CD14-positive monocyte (primary cell): ENCODE measurements around the gene SMYD3. TPM values are rescaled to one million over a fixed set of nuclear protein-coding genes. Genes with fewer than 3 reads are reported as not detected.
"Not testable (repeated sequence)": the region's sequence is repeated elsewhere in the genome, so short reads cannot be mapped to it uniquely, and the experiment has no call there.

Source experiments
- DNase-seq, 3 donors: peaks; one replicate each; pipeline ENCODE4 v3.0.0-alpha.2; 2011 to 2022
- H2AFZ ChIP-seq: 2 replicates; pipeline ENCODE4 v1.6.0; 2012; ENCODE audit warnings: mild to moderate bottlenecking, low read depth, low read length, inconsistent platforms; ENCODE audit not compliant: insufficient read depth, poor library complexity, severe bottlenecking
- H3K27ac ChIP-seq, 2 donors: 1 replicate in 1 of 2; 2 replicates in 1 of 2; pipeline ENCODE4 v1.5.1; 2012 to 2013; ENCODE audit warnings: low read length in 2 of 2, control low read depth in 1 of 2, inconsistent platforms in 1 of 2, low read depth in 1 of 2, mild to moderate bottlenecking in 1 of 2
- H3K27me3 ChIP-seq, 2 donors: one replicate each; pipeline versions ENCODE4 v1.6.0 to v1.6.1; 2011 to 2013; ENCODE audit warnings: low read length in 2 of 2; ENCODE audit not compliant: control insufficient read depth in 2 of 2, insufficient read depth in 2 of 2
- H3K36me3 ChIP-seq, 2 donors: replicated peaks in 1 of 2; 1 replicate in 1 of 2; 2 replicates in 1 of 2; pipeline versions ENCODE4 v1.5.1 to v1.6.1; 2012 to 2013; ENCODE audit warnings: low read length in 2 of 2, control low read depth in 1 of 2, inconsistent platforms in 1 of 2, mild to moderate bottlenecking in 1 of 2; ENCODE audit not compliant: insufficient read depth in 2 of 2, control insufficient read depth in 1 of 2
- H3K4me1 ChIP-seq, 2 donors: 1 replicate in 1 of 2; 2 replicates in 1 of 2; pipeline versions ENCODE4 v1.5.1 to v1.6.1; 2012 to 2013; ENCODE audit warnings: low read length in 2 of 2, control low read depth in 1 of 2, inconsistent platforms in 1 of 2, mild to moderate bottlenecking in 1 of 2, moderate library complexity in 1 of 2; ENCODE audit not compliant: insufficient read depth in 2 of 2, control insufficient read depth in 1 of 2
- H3K4me2 ChIP-seq: replicated peaks from 2 replicates; pipeline ENCODE3; 2012; ENCODE audit warnings: low read length, moderate library complexity, mild to moderate bottlenecking; ENCODE audit not compliant: poor library complexity, severe bottlenecking; ENCODE audit errors: extremely low read depth
- H3K4me3 ChIP-seq, 3 experiments: fragments of 200-600 bp in 1 of 3; sonication (generic) in 1 of 3; replicated peaks in 1 of 3; 1 replicate in 2 of 3; 2 replicates in 1 of 3; pipeline ENCODE4 v1.5.1; 2011 to 2013; ENCODE audit warnings: low read length in 3 of 3, mild to moderate bottlenecking in 3 of 3, control low read depth in 2 of 3, low read depth in 2 of 3, inconsistent platforms in 1 of 3, moderate library complexity in 1 of 3
- H3K79me2 ChIP-seq: 2 replicates; pipeline ENCODE4 v1.6.0; 2012; ENCODE audit warnings: mild to moderate bottlenecking, control low read depth, inconsistent platforms, low read length, moderate library complexity; ENCODE audit not compliant: insufficient read depth
- H3K9ac ChIP-seq: 2 replicates; pipeline ENCODE4 v1.6.0; 2017; ENCODE audit warnings: low read length, mild to moderate bottlenecking; ENCODE audit not compliant: insufficient read depth, poor library complexity, severe bottlenecking
- H3K9me3 ChIP-seq, 2 donors: replicated peaks in 1 of 2; 1 replicate in 1 of 2; 2 replicates in 1 of 2; pipeline versions ENCODE4 v1.5.1 to v1.6.1; 2012 to 2013; ENCODE audit warnings: low read length in 2 of 2, control low read depth in 1 of 2; ENCODE audit not compliant: control insufficient read depth in 1 of 2, insufficient read depth in 1 of 2
- H4K20me1 ChIP-seq: 2 replicates; pipeline ENCODE4 v1.6.0; 2012; ENCODE audit warnings: mild to moderate bottlenecking, low read length, control low read depth, moderate library complexity; ENCODE audit not compliant: insufficient read depth
- H3K27ac Mint-ChIP-seq, 7 donors: one replicate each; pipeline ENCODE4 v1.8.0; 2020; ENCODE audit warnings: mild to moderate bottlenecking in 7 of 7, mixed read lengths in 7 of 7, moderate library complexity in 6 of 7, inconsistent platforms in 2 of 7
- H3K27me3 Mint-ChIP-seq, 3 donors: one replicate each; pipeline ENCODE4 v1.8.0; 2021 to 2022; ENCODE audit warnings: low read depth in 3 of 3, mild to moderate bottlenecking in 3 of 3, mixed read lengths in 3 of 3, moderate library complexity in 3 of 3, inconsistent platforms in 1 of 3
- H3K36me3 Mint-ChIP-seq, 2 donors: one replicate each; pipeline ENCODE4 v1.8.0; 2020; ENCODE audit warnings: mixed read lengths in 2 of 2, inconsistent platforms in 1 of 2, mild to moderate bottlenecking in 1 of 2
- H3K4me1 Mint-ChIP-seq: one replicate; pipeline ENCODE4 v1.8.0; 2020; ENCODE audit warnings: mild to moderate bottlenecking, mixed read lengths
- H3K4me3 Mint-ChIP-seq, 2 donors: one replicate each; pipeline ENCODE4 v1.8.0; 2020; ENCODE audit warnings: mild to moderate bottlenecking in 2 of 2, mixed read lengths in 2 of 2, moderate library complexity in 1 of 2
- H3K9me3 Mint-ChIP-seq, 7 donors: one replicate each; pipeline ENCODE4 v1.8.0; 2020 to 2022; ENCODE audit warnings: mixed read lengths in 7 of 7, mild to moderate bottlenecking in 6 of 7, moderate library complexity in 6 of 7, inconsistent platforms in 2 of 7
- WGBS: methylation state at CpG from one replicate; pipeline ENCODE4 v1.1.5; 2013; ENCODE audit warnings: missing lambda C conversion rate; ENCODE audit not compliant: insufficient coverage; 5-methylcytosine and 5-hydroxymethylcytosine counted together
- intact Hi-C, 2 donors: fragments of 100-400 bp; cut with micrococcal nuclease; formaldehyde crosslinking; loops; one replicate each; pipeline versions ENCODE4 v1.15.0 to v1.15.1; 2023
- polyA plus RNA-seq, 3 donors: library from polyadenylated mRNA; depleted of rRNA in 1 of 3; unstranded in 2 of 3; stranded (reverse) in 1 of 3; fragments of 300-500 nt in 2 of 3; fragments of >200 nt in 1 of 3; fragmentation: Illumina TruSeq in 2 of 3; gene quantifications; 1 replicate in 2 of 3; 2 replicates in 1 of 3; pipeline ENCODE4 v1.2.3, GENCODE V29; 2012 to 2021
- TF ChIP-seq, protein P1 (sequence below): fragments of 200-600 bp; IDR thresholded peaks from one replicate; pipeline ENCODE4 v1.8.0; 2022; ENCODE audit warnings: antibody characterized with exemption, mild to moderate bottlenecking

Gene SMYD3
- polyA plus RNA-seq, 3 donors: 2.7 to 8.4 (median 4.0) TPM

DNA sequence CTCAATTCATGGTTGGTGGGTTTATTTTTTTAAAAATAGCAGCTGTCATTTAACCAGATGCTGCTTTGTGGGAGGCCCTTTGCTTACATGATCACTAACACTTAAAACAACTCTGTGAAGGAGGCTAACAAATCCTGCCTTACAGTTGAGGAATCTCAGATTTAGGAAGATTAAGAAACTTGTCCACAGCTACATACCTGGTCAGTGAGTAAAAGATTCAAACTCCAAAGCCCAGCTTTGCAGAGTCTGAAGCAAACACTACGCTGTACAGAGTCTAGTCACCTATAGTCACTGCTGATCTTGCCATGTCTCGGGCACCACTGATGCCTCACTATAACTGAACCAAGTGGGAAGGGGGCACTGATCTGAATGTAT is 535.4 kb downstream of the SMYD3 start:
- H3K4me3 ChIP-seq: no peak overlapping the region
- no peaks in the 10 kb centered on the region for H3K36me3 Mint-ChIP-seq
- H3K4me1 Mint-ChIP-seq: no peaks in the 10 kb centered on the region
- TF ChIP-seq, protein P1, sequence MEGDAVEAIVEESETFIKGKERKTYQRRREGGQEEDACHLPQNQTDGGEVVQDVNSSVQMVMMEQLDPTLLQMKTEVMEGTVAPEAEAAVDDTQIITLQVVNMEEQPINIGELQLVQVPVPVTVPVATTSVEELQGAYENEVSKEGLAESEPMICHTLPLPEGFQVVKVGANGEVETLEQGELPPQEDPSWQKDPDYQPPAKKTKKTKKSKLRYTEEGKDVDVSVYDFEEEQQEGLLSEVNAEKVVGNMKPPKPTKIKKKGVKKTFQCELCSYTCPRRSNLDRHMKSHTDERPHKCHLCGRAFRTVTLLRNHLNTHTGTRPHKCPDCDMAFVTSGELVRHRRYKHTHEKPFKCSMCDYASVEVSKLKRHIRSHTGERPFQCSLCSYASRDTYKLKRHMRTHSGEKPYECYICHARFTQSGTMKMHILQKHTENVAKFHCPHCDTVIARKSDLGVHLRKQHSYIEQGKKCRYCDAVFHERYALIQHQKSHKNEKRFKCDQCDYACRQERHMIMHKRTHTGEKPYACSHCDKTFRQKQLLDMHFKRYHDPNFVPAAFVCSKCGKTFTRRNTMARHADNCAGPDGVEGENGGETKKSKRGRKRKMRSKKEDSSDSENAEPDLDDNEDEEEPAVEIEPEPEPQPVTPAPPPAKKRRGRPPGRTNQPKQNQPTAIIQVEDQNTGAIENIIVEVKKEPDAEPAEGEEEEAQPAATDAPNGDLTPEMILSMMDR: no peak
- peaks cover 0 to 5% (median 0%) of the 10 kb centered on the region in 7 donors for H3K9me3 Mint-ChIP-seq
- H3K27ac ChIP-seq: no peak overlapping the region
- no peaks in the 10 kb centered on the region for H3K27me3 ChIP-seq
- H3K9me3 ChIP-seq: no peaks in the 10 kb centered on the region
- no peaks in the 10 kb centered on the region for H3K27me3 Mint-ChIP-seq
- H3K36me3 ChIP-seq: no peaks in the 10 kb centered on the region
- H3K4me3 Mint-ChIP-seq: no peak overlapping the region
- 100% methylated on average over 2 of the region's 2 CpGs for WGBS
- H3K9ac ChIP-seq: no peak overlapping the region
- H3K4me2 ChIP-seq: no peak overlapping the region
- H2AFZ ChIP-seq: no peak overlapping the region
- no peak overlapping the region for H3K27ac Mint-ChIP-seq
- H3K79me2 ChIP-seq: no peaks in the 10 kb centered on the region
- intact Hi-C loops: no loop called here
- no peak for DNase-seq
- H3K4me1 ChIP-seq: no peaks in the 10 kb centered on the region
- H4K20me1 ChIP-seq: no peaks in the 10 kb centered on the region

DNA sequence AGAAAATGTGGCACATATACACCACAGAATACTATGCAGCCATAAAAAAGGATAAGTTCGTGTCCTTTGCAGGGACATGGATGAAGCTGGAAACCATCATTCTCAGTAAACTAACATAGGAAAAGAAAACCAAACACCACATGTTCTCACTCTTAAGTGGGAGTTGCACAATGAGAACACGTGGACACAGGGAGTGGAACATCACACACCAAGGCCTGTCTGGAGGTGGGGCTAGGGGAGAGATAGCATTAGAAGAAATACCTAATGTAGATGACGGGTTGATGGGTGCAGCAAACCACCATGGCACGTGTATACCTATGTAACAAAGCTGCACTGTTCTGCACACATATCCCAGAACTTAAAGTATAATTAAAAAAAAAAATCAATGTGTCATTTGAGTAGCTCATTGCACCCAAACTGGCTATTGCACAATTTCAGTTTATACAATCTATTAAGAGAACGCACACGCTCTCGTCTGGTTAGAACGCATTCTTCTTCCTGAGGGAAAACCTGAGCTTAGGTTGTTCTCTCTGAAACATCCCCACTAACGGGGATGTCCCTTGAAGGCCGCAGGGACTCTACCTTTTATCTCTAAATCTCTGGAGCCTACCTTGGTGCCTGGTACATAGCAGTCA is 535.9 kb downstream of the SMYD3 start:
- H3K9me3 ChIP-seq, H3K36me3 Mint-ChIP-seq, H2AFZ ChIP-seq, H3K9me3 Mint-ChIP-seq, H3K27ac Mint-ChIP-seq, intact Hi-C loops, H3K36me3 ChIP-seq, H3K9ac ChIP-seq, H3K4me1 Mint-ChIP-seq, H3K79me2 ChIP-seq, DNase-seq, H3K4me3 ChIP-seq, H3K4me1 ChIP-seq, H3K27me3 ChIP-seq, H3K4me2 ChIP-seq, H3K27me3 Mint-ChIP-seq, H4K20me1 ChIP-seq, H3K27ac ChIP-seq, H3K4me3 Mint-ChIP-seq: not testable (repeated sequence)
- no CpG with 5 or more reads among the region's 10 CpGs for WGBS
